ENCODE measurements around the gene LHFPL6. TPM values are rescaled to one million over a fixed set of nuclear protein-coding genes. Genes with fewer than 3 reads are reported as not detected.

Gene LHFPL6
- total RNA-seq, 4 donors from 2014 or later: 113 to 177 (median 146) TPM

DNA sequence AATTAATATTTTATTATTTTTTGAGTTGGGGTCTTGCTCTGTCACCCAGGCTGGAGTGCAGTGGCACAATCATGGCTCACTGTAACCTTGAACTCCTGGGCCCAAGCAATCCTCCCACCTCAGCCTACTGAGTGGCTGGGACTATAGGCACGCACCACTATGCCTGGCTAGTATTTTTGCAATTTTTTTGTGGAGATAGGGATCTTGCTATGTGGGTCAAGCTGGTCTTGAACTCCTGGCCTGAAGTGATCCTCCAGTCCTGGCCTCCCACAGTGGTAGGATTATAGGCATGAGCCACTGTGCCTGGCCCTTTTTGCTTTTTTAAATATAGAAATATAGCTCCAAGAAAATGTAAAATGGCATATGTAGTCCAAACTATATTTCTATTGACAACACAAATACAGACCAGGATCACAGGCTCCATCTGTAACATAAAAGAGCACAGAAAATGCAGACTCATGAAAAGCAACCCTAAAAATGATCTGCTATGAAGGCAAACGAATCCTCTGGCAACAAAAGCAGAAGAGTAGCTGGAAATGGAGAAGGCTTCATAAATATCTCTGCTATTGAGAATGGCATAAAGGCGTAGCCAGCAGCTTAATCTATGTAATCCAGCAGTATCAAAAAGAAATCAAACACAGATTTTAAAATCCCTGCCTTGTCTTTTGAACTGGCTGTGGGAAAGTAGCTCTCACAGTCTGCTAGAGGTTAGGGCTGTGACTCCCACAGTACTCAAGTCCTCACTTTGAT is 200.6 kb downstream of the LHFPL6 start:
- no peak for DNase-seq (ENCODE audit: low spot score in 2 of 2)
- Histone ChIP-seq H3K9me3 (no peaks in the 10 kb centered on the region), H3K27me3 (no peaks in the 10 kb centered on the region), H3K27ac (no peak overlapping the region), H3K4me3 (no peak overlapping the region), H3K4me1 (peaks cover 0 to 26% (median 5%) of the 10 kb centered on the region in 4 donors), H3K36me3 (no peaks in the 10 kb centered on the region)
- TF ChIP-seq POLR2A (IDR thresholded peaks at IDR 0.05) (no peak), EP300 (IDR thresholded peaks at IDR 0.05) (no peak), CTCF (IDR thresholded peaks at IDR 0.05) (no peak)
- 75 to 78% methylated on average over 3 of the region's 3 CpGs for WGBS, 2 donors

- Histone ChIP-seq H3K36me3 (no peaks in the 10 kb centered on the region), H3K9me3 (no peaks in the 10 kb centered on the region), H3K4me3 (no peak overlapping the region), H3K27ac (no peak overlapping the region), H3K4me1 (peaks cover 0 to 22% (median 5%) of the 10 kb centered on the region in 4 donors), H3K27me3 (no peaks in the 10 kb centered on the region)
- 90 to 92% methylated on average over 3 of the region's 3 CpGs for WGBS, 2 donors
- no peak for TF ChIP-seq CTCF (IDR thresholded peaks at IDR 0.05)
- no peak for TF ChIP-seq EP300 (IDR thresholded peaks at IDR 0.05)
- TF ChIP-seq POLR2A (IDR thresholded peaks at IDR 0.05): no peak
- DNase-seq (ENCODE audit: low spot score in 2 of 2): no peak
Measured at GRCh38 chr13:39401756-39402155, 201.2 kb downstream of the LHFPL6 start.

GRCh38 chr13:39401046-39401705 is 201.8 kb downstream of the LHFPL6 start:
- Histone ChIP-seq H3K27me3 (no peaks in the 10 kb centered on the region), H3K4me1 (peaks cover 0 to 24% (median 5%) of the 10 kb centered on the region in 4 donors), H3K4me3 (no peak overlapping the region), H3K36me3 (no peaks in the 10 kb centered on the region), H3K9me3 (no peaks in the 10 kb centered on the region), H3K27ac (no peak overlapping the region)
- TF ChIP-seq CTCF (IDR thresholded peaks at IDR 0.05): no peak
- peak in 1 of 2 donors; percentile 28 for TF ChIP-seq EP300 (IDR thresholded peaks at IDR 0.05)
- no peak for DNase-seq (ENCODE audit: low spot score in 2 of 2)
- 76 to 81% methylated on average over 4 of the region's 4 CpGs for WGBS, 2 donors

GRCh38 chr13:39399102-39399501 is 203.9 kb downstream of the LHFPL6 start:
- H3K4me3 ChIP-seq: no peak overlapping the region
- H3K9me3 ChIP-seq: no peaks in the 10 kb centered on the region
- no peak for DNase-seq (ENCODE audit: low spot score in 2 of 2)
- TF ChIP-seq CTCF (IDR thresholded peaks at IDR 0.05) (no peak), EP300 (IDR thresholded peaks at IDR 0.05) (no peak), POLR2A (IDR thresholded peaks at IDR 0.05) (no peak)
- peaks cover 0 to 44% (median 9%) of the 10 kb centered on the region in 4 donors for H3K4me1 ChIP-seq
- no peak overlapping the region for H3K27ac ChIP-seq
- no peaks in the 10 kb centered on the region for H3K27me3 ChIP-seq
- H3K36me3 ChIP-seq: no peaks in the 10 kb centered on the region

DNA sequence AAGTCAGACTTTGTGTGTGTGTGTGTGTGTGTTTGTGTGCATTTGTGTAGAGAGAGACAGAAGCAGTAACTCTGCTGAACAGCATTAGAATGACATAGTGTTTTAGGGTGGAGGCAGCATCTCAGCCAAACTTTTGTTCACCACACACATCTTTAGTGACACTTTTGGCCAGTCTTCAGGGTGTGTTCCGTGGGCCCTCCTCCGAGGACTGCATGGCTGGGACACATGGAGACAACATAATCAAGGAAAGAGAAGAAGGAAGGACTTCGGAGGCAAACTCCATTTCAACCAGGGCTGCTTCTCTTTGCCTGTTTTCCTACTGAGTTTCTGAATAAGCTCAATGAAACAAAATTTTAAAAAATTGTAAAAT is 205.1 kb downstream of the LHFPL6 start:
- DNase-seq (ENCODE audit: low spot score in 2 of 2): no peak
- 57 to 65% methylated on average over 3 of the region's 3 CpGs for WGBS, 2 donors
- Histone ChIP-seq H3K4me1 (peaks cover 0 to 35% (median 9%) of the 10 kb centered on the region in 4 donors), H3K27me3 (no peaks in the 10 kb centered on the region), H3K36me3 (no peaks in the 10 kb centered on the region), H3K9me3 (no peaks in the 10 kb centered on the region), H3K4me3 (no peak overlapping the region), H3K27ac (peak overlapping the region in 1 of 4 donors; percentile 52)
- TF ChIP-seq CTCF (IDR thresholded peaks at IDR 0.05) (no peak), EP300 (IDR thresholded peaks at IDR 0.05) (no peak), POLR2A (IDR thresholded peaks at IDR 0.05) (no peak)
